ENCODE data around the gene MAGEA6.
"Not testable (repeated sequence)": the region's sequence is repeated elsewhere in the genome, so short reads cannot be mapped to it uniquely, and the experiment has no call there.

GRCh38 chrX:152761582-152761981 lies 7.9 kb downstream of the MAGEA6 start:
- TF ChIP-seq CTCF, POLR2A (IDR thresholded peaks at IDR 0.05): not testable (repeated sequence)
